ENCODE data around the gene MRPL24.

The MRPL24 gene

DNA sequence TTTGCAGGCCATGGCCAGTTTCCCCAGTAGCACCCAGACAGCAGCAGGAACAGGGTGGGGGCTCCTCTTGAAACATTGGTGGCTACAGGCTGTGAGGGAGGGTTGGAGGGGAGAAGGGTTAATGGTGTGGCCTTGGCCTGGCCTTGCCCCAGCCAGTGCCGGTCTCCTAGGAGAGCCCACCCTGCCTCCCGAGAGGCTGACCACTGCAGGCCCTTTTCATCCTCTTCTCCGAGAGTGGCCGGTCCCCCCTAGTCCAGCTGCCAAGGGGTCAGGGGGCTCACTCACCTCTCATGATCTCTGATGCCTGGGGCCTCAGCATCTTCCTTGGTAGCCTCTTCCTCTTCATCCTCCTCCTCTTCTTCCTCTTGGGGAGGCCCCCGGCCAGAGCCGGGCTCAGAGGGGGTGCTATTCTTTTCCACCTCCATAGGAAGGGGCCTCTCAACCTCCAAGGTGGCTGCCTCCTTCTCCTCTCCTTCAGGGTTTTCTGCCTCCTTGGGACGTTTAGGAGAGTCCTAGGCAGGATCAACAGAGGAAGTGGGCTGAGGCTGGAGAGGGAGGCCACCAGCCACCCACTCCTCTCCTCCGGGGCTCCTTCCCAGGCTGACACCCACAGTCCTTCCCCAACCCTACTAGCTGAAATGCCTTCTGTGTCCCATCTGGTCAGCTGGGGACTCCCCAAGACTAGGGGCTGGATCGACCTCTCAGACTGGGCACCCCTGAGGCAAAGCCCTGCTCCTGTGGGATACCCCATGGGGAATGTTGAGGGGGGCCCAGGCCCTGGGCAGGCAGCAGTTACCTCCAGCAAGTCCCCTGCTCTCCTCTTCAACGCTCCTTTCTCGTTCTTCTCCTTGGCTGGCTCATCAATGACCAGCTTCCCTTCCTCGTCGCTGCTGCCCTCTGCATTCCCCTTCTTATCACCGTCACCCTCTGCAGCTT, 2.7 kb upstream of the MRPL24 start:
- DNase-seq (ENCODE audit: low read depth): no peak

DNA sequence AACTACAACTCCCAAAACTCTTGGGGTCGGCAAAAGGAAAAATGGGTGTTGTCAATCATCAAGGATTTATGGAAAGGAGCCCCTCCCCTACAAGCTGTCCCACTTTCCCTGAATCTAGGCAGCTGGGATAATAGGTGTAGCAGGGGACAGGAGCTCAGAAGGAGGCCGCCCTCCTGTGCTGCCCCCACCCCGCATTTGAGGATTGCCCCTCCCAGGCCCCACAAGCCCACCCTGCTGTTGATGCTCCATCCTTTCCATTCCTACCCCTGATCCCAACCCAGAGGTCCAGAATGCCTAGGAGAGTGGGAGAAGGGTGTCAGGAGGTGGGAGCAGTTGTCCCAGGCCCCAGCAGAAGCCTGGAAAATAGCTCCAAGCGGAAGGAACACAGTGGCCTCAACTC, 1.9 kb upstream of the MRPL24 start:
- no peak for DNase-seq (ENCODE audit: low read depth)

DNA sequence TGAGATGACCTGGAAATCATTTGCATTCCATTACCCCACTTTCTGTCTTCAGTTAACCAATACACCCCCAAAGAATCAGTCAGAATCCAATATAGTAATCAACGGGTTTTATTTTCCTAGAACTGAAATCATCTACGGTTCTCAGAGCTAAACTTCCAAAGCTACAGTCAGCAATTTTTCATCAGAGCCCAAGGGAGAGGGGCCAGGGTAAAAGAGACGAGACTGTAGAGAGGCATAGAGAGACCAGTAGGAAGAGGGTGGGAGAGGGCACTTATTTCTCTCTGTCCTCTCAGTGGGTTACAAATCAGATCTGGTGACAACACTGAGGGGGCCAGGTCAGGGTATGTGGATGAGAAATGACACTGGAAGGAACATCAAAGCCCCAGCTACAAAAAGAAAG, 1.1 kb upstream of the MRPL24 start:
- no peak for DNase-seq (ENCODE audit: low read depth)

DNA sequence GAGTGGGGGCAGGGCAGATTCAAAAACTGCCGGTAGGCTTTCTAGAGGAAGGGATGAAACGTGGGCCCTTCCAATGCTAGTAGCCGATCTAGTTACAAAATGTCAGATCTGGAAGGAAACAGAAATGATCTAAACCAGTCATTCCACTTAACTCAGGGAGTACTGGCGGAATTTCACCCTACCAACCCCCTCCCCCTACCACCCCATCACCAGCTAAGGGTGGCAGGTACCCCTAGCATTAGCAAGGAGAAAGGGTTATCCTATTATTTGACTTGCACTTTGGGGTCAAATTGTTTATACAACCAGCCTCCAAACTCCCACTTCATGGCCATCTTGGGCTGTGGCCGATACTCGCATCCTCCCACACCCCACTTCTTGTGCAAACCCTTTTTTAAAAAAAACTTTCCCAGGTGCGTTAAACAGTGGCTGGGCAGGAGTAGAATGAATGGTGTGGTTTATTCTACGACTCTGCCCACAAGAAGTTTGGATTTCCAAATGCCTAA, 644 bp upstream of the MRPL24 start:
- no peak for DNase-seq (ENCODE audit: low read depth)

DNA sequence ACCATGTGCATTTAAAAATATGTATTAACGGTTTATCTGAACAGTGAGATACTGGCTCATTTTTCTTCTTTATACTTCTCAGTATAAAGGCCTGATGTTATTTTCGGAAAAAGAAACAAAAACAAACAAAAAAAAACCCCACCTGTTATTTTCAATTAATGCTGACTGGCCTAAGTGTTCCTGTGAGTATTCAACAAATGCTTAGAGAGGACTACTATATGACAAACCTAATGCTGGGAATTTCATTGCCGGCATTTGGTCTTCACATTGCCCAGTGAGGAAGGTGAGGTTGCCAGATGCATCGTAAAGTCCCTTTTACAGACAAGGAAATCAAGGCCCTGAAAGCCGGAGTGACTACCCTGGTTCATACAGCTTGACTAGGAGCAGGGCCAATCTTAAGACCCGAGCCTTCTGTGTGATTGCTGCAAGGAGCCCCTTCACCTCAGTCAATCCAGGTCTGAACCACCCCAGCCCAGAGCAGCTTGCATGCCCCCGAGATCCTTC, 599 bp downstream of the MRPL24 start:
- no peak for DNase-seq (ENCODE audit: low read depth)

DNA sequence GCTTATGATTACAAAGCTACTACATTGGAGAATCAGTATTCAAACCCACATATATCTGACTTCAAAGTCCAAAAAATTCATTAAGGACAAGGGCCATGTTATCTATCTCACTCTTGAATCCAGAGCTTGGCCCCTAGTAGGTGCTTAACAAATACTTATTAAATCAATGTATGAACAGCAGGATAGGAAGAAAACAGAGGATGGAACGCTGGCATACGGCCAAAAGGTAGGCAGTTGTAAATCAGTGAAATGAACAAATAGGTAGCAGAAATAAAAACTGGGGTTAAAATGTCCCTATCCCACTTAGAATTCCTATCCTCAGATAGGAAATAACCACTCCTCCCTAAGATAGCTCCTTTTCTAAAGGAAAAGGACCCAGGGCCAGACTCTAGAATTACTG, 2.0 kb downstream of the MRPL24 start:
- DNase-seq (ENCODE audit: low read depth): no peak

DNA sequence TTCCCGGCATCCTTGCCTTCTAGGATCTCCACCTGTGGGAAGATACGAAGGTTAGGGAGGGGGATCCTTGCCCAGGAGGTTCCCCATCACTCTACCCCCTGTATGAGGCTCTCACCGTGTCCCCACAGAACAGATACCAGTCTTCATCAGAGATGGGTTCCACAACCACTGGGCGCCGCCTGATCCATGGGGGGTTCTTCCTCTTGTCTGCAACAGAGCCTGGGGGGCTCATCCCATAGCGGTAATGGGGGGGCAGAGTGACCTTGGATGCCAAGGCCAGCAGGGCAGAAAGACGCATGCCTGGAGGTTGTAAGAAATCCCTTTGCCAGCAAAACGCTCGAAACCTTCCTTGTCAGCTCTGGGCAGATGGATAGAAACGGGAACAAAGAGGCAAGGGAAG, 2.5 kb downstream of the MRPL24 start:
- DNase-seq (ENCODE audit: low read depth): no peak

DNA sequence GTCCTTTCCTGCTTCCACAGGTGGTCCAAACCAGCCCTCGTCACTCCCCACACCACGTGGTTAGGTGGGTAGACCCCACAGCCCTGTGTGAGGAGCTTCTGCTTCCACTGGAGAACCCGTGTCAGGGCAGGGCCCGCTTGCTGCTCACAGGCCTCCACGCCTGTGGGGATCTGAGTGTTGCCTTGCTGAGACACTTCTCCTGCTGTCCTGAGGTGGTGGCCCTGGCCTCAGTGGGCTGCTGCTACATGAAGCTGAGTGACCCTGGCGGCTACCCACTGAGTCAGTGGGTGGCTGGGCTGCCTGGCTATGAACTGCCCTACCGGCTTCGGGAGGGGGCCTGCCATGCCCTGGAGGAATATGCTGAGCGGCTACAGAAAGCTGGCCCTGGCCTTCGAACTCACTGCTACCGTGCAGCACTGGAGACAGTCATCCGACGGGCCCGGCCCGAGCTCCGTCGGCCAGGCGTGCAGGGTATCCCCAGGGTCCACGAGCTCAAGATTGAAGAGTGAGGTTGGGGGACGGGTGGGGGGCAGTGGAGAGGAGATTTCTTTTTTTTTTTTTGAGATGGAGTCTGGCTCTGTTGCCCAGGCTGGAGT, 6.8 kb downstream of the MRPL24 start:
- no peak for DNase-seq (ENCODE audit: low read depth)

DNA sequence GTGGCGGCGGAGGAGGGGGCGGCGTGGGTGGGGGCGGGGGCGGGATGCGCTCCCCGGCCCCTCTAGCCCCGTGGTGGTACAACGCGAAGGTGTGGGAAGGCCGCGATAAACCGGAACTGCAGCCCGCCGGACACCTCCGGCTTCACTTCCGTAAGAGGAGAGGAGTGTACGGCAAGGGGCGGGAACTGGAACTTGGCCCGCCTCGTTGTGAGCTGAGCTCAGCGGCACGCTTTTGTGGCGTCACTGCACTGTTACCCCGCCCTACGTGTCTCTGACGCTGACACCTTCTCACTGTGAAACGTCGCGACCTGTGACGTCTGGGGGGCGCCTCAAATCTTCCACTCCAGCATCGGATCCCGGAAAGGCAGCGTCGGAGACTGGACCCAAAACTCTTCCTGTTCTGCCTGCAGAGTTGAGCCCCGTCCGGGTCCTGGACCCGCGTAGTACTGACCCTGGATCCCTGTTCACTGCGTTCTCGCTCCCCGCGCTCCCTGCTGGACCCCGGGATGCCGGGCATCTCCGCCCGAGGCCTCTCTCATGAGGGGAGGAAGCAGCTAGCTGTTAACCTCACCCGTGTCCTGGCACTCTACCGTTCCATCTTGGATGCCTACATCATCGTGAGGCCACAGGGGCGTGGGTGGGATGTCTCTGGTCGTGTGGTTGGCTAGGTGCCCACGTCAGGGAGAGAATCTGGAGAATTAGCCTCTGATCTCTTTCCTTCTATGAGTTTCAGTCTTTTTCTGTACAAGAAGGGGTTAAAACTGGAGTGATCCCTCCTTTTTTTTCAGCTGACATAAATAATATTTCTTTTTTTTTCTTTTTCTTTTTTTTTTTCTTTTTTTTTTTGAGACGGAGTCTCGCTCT, 12.1 kb downstream of the MRPL24 start, which contains the start of gene ISG20L2:
Gene ISG20L2, minus strand, starts transcription at position 168 of the 864 bp plus-strand sequence. CDS start 1,114 bp downstream, outside the sequence.
- peak; percentile 98 for DNase-seq (ENCODE audit: low read depth)

DNA sequence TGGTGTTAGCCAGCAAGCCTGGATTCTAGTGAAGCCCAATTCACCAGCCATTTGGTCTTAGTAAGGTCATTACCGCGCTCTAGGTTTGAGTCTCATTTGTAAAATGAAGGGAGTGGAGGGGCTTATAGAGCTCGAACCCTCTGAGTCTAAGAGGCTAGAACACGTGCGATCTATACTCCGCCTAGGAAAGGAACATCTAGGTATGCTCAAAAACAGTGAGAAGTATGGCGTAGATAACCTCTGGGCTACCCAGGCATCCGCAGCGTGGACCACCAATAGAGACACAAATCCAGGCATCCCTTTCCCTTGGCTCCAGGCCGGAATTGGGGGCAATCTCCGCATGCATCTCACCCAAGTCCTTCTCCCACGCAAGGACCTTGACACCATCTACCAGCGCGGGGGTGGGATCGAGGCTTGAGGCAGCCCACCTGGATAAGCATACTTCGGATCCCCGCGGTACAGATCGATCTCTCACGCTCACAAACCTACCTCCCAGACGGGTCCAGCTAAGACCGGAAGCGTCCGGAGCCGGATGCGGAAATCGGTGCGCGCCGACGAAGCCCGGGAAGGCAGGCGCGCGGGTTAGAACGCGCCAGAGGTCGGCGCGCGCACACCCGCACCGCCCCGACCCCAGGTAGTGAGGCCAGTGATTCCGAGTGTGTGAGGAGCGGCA, 12.8 kb downstream of the MRPL24 start, which contains the start of gene METTL25B:
Gene METTL25B, plus strand, starts transcription at position 544 of the 673 bp plus-strand sequence. CDS start 636 bp downstream, outside the sequence.
- DNase-seq (ENCODE audit: low read depth): no peak

DNA sequence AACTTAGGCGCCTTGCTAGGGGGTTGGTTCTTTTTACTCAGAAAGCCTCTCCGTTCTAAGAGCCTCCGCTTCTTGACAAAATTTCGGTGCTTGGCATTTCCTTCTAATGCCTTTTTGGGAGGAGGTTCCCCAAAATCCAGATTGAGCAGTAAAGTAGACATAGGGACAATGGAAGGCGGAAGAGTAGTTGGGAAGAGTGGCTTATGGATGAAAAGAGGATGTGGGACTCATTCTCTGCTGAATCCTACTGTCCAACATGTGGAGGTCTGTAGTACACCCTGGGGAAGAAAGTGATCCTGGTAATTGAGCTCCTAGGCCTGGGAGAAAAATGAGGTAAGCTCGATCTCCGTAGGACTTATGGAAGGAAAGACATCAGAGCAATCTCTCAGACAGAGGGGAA, 13.4 kb downstream of the MRPL24 start:
- DNase-seq (ENCODE audit: low read depth): no peak

DNA sequence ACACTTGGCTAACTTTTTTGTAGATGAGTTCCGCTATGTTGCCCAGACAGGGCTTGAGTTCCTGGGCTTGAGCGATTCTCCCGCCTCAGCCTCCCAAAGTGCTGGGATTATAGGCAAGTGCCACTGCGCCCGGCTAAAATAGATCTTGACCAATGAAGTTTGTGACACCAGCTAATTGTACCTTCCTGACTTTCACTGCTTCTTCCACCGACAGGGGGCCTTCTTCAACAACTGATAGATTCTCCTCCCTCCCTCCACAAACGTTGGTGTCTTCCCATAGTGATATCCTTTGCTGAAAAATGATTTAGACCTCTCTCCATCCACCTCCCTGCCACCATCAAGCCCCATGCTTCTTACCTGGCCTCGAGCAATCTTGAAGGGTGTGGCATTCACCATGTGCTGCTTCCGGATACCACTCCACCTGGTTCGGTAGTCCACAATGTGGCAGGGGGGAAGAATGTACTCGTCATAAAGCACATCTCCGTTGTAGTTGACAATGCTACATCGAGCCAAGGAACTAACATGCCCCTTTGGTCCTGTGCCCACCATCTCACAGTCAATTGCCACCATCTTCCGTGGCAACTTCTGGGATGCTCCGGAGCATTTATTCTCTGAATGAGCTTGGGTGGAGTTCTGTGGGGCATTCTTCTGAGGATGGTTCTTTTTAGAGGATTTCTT, 14.2 kb downstream of the MRPL24 start:
- no peak for DNase-seq (ENCODE audit: low read depth)

DNA sequence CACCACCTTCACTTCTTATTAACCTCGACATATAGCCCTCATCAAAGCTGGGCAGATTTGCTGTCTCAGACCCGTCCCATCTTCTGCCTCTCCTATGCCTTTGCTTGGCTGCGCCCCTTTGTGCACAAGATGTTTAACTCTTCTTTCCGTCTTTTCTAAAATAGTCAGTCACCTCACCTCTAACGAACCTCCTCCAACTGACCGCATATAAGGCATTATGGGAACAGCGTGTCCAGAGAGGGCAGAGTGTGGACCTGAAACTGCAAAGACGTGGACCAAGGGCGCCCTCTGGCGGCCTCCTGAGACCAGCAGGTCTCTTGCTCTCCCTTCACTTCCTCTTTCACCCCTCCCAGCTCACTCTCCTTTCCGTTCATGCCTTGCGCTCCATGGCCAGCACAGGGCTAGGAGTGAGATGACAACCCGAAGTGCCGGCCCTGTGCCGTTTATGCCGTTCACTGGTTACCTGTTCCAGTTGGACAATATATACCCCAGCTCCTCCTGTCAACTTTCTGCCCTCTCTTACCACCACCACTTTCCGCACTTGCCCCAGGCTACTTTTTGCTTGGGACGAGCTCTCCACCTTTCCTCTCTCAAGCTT, 15.1 kb downstream of the MRPL24 start:
- peak; percentile 85 for DNase-seq (ENCODE audit: low read depth)

DNA sequence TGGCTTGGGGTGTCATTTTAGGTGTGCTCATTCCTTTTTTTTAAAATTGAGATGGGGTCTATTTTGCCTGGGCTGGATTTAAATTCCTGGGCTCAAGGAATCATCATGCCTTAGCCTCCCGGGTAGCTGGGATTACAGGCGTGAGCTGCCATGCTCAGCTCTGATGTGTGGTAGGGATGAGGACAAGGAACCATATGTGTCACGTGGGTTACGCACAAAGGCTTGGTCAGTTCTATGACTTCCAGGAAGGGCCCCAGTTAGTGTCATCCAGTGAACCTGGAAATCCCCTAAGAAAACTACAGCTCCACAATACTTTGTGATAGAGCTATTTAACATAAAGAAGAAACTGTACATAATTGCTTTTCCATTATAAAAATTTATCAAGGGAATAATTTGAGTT, 19.4 kb downstream of the MRPL24 start:
- no peak for DNase-seq (ENCODE audit: low read depth)

DNA sequence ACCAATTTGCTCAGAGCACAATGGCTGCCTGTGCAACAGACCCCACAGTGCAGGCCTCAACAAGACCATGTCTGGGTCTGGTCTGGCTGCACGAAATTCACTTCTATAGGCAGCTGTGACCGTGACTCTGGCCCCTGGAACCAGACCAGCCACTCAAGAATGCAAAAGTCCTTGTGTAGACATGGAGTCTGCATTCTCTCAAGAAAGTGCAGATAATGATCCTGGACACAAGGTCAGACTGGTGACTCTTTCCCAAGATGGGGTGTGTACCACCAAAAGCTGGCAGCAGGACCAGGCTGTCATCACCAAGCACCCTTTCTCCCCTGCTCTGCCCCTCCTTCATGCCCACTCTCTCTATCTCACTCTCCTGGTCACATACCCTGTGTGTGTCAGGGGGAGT, 19.8 kb downstream of the MRPL24 start:
- DNase-seq (ENCODE audit: low read depth): no peak

DNA sequence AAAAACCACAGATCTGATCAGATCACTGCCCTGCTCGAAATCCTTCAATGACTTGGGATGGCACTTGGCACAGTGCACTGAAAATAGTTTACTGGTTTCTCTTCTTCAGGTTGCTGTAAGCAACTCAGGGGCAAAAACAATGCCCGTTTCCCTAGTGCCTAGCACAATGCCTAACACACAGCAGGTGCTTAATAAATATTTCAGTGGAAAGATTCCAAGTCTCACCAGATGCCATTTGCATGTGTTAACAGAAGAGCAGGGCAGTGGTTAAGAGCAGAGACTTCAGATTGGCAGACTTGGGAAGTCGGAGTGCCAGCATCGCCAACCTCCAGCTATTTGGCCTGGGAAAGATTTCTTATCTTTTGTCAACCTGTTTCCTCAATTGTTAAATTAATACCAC, 23.5 kb downstream of the MRPL24 start:
- no peak for DNase-seq (ENCODE audit: low read depth)

DNA sequence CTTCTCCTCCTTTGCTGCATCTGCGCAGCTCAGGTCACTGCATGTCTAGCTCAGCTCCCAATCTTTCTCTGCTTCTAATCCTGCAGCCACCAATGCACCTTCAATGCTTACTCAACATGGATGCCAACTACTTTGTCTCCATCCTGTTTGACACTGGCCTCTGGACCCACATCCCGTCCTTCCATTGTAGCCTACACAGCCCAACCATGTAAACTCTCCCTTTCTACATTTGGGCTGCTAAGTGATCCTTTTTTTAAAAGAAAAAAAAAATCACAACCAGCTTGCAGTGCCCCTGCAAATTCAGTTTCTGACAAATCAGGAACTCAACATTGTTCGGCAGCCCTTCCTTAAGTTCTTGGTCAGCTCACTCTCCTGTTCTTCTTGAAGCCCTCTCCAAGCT, 26.1 kb downstream of the MRPL24 start:
- DNase-seq (ENCODE audit: low read depth): no peak

DNA sequence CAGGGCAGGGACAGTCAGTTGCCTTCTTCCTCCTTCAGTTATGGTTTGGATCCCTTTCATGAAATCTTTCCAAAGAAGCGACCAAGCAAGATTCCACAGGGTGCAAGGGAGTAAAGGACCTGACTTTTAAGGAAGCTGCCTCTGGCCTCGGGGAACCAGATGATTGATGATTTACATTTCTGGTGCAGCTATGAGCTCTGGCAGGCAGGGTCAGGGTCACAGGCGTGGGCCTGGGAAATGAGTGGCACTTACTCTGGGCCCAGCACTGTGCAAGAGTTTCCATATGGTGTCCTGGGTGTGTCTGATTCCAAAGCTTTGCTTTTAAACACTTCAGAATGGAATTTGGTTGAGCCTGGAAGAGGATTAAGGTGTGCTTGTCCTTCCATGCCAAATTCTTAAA, 28.3 kb downstream of the MRPL24 start:
- no peak for DNase-seq (ENCODE audit: low read depth)

DNA sequence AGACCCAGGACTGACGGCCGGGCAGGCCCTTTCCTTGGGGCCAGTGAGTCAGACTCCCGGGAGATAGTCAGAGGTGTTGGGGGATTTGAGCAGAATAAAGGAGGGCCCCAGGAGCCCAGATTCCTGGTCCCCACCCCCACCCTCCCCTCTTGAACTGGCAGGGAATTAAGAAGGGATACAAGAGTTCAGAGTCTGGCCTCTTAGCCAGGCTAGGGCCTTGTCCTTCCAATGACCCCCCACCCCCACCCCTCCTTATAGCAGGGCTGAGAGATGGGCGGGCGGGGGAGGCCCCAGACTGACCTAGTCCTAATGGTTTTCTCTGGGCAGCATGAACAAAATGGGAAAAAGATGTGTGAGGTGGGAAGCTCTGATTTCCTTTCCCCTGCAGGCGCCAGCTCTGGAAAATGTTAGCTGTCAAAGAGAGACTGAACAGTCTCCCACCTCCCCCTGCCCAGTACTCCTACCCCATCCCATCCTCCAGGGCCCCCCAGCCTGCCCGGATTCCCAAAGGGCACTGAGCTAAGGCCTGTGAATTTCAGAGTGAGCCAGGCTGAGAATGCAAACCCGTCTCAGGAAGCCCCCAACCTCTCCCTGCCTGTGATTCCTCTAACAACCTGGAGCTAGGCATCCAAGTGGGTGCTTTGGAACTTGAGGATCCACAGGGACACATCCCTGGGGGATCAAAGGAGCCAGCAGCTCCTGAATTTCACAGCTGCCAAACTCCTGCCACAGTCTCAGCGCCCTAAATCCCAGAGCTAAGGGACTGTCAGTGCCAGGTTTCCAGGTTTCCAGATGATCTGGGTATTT, 29.7 kb downstream of the MRPL24 start:
- no peak for DNase-seq (ENCODE audit: low read depth)

All from CMK (cell line).